ENCODE data around the gene TAGLN2. TPM values are rescaled to one million over a fixed set of nuclear protein-coding genes. Genes with fewer than 3 reads are reported as not detected.

The TAGLN2 gene
- total and polyA plus RNA-seq, 4 donors = 483 to 788 (median 749) TPM

GRCh38 chr1:159951016-159951415 lies 25.7 kb upstream of the TAGLN2 start:
- 66 to 72% methylated on average over 2 of the region's 2 CpGs for WGBS, 2 donors
- no peak overlapping the region for H3K9ac ChIP-seq (ENCODE audit: insufficient read depth in 1 of 2, low read length in 2 of 2)

DNA sequence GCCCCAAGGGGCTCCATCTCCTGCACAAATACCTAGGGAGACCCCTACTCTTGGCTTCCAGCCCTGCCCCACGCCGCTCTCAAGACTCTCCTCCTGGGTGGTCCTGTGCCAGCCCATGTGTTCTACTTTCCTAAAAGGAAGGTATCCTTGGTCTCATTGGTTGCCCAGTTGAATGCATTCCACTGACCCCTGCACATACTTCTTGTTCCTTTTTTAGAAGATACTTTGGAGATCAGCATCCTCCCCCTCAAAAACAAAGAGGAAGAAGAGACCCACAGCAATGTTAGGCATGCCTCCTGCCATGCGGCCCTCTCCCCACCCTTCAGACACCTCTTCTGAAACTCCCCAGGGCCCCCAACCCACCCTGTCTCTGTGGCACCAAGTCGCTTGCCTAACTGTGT lies 24.7 kb upstream of the TAGLN2 start:
- DNase-seq (no peak), ATAC-seq (ENCODE audit: insufficient read depth, low FRiP score) (no peak)
- Histone ChIP-seq H3K36me3 (ENCODE audit: control insufficient read depth in 4 of 4, insufficient read depth in 4 of 4, low read length in 4 of 4) (no peaks in the 10 kb centered on the region), H3K4me1 (ENCODE audit: control insufficient read depth in 5 of 5, insufficient read depth in 5 of 5, low read length in 5 of 5) (peaks cover 0 to 10% (median 0%) of the 10 kb centered on the region in 5 donors), H3K9me3 (ENCODE audit: control insufficient read depth in 4 of 4, insufficient read depth in 3 of 4, low read length in 3 of 4) (no peaks in the 10 kb centered on the region), H3K27ac (ENCODE audit: low read depth in 1 of 2, low read length in 1 of 2) (no peak overlapping the region), H3K4me3 (no peak overlapping the region), H3K27me3 (ENCODE audit: control insufficient read depth in 3 of 3, insufficient read depth in 3 of 3, low read length in 2 of 3) (no peaks in the 10 kb centered on the region), H3K9ac (ENCODE audit: insufficient read depth in 1 of 2, low read length in 2 of 2) (no peak overlapping the region)
- WGBS, 2 donors = 86 to 88% methylated on average over 4 of the region's 4 CpGs
- no peak for TF ChIP-seq CTCF (IDR thresholded peaks at IDR 0.05; ENCODE audit: control extremely low read depth, extremely low read depth)

More at GRCh38 chr1:159951016-159951415, 25.7 kb upstream of the TAGLN2 start:
- Histone ChIP-seq H3K9me3 (ENCODE audit: control insufficient read depth in 4 of 4, insufficient read depth in 3 of 4, low read length in 3 of 4) (no peaks in the 10 kb centered on the region), H3K36me3 (ENCODE audit: control insufficient read depth in 4 of 4, insufficient read depth in 4 of 4, low read length in 4 of 4) (no peaks in the 10 kb centered on the region), H3K4me1 (ENCODE audit: control insufficient read depth in 5 of 5, insufficient read depth in 5 of 5, low read length in 5 of 5) (peaks cover 0 to 2% (median 0%) of the 10 kb centered on the region in 5 donors), H3K27me3 (ENCODE audit: control insufficient read depth in 3 of 3, insufficient read depth in 3 of 3, low read length in 2 of 3) (no peaks in the 10 kb centered on the region), H3K4me3 (no peak overlapping the region), H3K27ac (ENCODE audit: low read depth in 1 of 2, low read length in 1 of 2) (no peak overlapping the region)
- TF ChIP-seq CTCF (IDR thresholded peaks at IDR 0.05; ENCODE audit: control extremely low read depth, extremely low read depth) = no peak
- no peak for ATAC-seq (ENCODE audit: insufficient read depth, low FRiP score)
- DNase-seq = no peak

DNA sequence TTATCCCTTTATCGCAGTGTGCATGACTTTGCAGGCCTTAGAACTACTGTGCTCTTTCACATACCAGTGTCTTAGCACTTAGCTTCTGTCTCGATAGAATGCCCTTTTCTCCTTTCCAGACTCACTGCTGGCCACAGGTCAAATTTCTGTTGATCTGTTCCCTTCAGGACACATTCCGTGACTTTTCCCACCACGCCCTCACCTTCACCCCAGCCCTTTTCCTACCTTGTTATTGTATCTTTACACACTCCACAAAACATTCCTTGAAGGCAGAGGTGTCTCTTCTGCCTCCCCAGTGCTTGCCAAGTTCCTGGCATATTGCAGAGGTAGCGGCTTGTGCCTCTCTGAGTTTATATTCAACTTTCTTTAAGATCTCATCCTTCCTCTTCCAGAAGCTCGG lies 23.8 kb upstream of the TAGLN2 start:
- Histone ChIP-seq H3K36me3 (ENCODE audit: control insufficient read depth in 4 of 4, insufficient read depth in 4 of 4, low read length in 4 of 4) (no peaks in the 10 kb centered on the region), H3K4me1 (ENCODE audit: control insufficient read depth in 5 of 5, insufficient read depth in 5 of 5, low read length in 5 of 5) (peaks cover 0 to 18% (median 3%) of the 10 kb centered on the region in 5 donors), H3K9me3 (ENCODE audit: control insufficient read depth in 4 of 4, insufficient read depth in 3 of 4, low read length in 3 of 4) (no peaks in the 10 kb centered on the region), H3K27me3 (ENCODE audit: control insufficient read depth in 3 of 3, insufficient read depth in 3 of 3, low read length in 2 of 3) (no peaks in the 10 kb centered on the region), H3K9ac (ENCODE audit: insufficient read depth in 1 of 2, low read length in 2 of 2) (no peak overlapping the region), H3K27ac (ENCODE audit: low read depth in 1 of 2, low read length in 1 of 2) (no peak overlapping the region), H3K4me3 (no peak overlapping the region)
- ATAC-seq (ENCODE audit: insufficient read depth, low FRiP score) (no peak), DNase-seq (no peak)
- WGBS, 2 donors = 66 to 78% methylated on average over 6 of the region's 6 CpGs
- no peak for TF ChIP-seq CTCF (IDR thresholded peaks at IDR 0.05; ENCODE audit: control extremely low read depth, extremely low read depth)

DNA sequence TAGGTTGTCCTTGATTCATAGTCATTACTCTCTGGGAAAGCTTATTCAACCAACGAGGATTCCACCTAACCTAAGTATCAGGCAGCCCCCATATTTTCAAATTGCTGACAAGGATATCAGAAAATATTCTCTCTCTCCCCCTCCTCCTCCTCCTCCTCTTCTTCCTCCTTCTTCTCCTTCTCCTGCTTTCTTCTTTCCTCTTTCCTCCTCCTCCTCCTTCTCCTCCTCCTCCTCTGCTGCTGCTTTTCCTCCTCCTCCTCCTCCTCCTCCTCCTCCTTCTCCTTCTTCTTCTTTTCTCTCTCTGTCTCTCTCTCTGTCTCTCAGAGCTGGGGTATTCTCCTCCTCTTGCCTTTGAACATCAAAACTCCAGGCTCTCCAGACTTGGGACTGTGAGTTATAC lies 22.6 kb upstream of the TAGLN2 start:
- DNase-seq = no peak

More for the DNA sequence above, 22.6 kb upstream of the TAGLN2 start:
- Histone ChIP-seq H3K27me3 (ENCODE audit: control insufficient read depth in 3 of 3, insufficient read depth in 3 of 3, low read length in 2 of 3) (no peaks in the 10 kb centered on the region), H3K4me1 (ENCODE audit: control insufficient read depth in 5 of 5, insufficient read depth in 5 of 5, low read length in 5 of 5) (peaks cover 0 to 22% (median 10%) of the 10 kb centered on the region in 5 donors), H3K36me3 (ENCODE audit: control insufficient read depth in 4 of 4, insufficient read depth in 4 of 4, low read length in 4 of 4) (no peaks in the 10 kb centered on the region), H3K9ac (ENCODE audit: insufficient read depth in 1 of 2, low read length in 2 of 2) (no peak overlapping the region), H3K9me3 (ENCODE audit: control insufficient read depth in 4 of 4, insufficient read depth in 3 of 4, low read length in 3 of 4) (no peaks in the 10 kb centered on the region), H3K4me3 (no peak overlapping the region), H3K27ac (ENCODE audit: low read depth in 1 of 2, low read length in 1 of 2) (no peak overlapping the region)
- ATAC-seq (ENCODE audit: insufficient read depth, low FRiP score) = no peak
- no peak for TF ChIP-seq CTCF (IDR thresholded peaks at IDR 0.05; ENCODE audit: control extremely low read depth, extremely low read depth)
- 67 to 88% methylated on average over 1 of the region's 1 CpG for WGBS, 2 donors
